GM21619 (cell line): ENCODE results near the gene AHCY.

Experiments used
- ATAC-seq: cut with Tn5 transposase; IDR thresholded peaks from one replicate; pipeline ENCODE4 v1.9.1; 2021; ENCODE audit not compliant: unreplicated experiment

Gene AHCY

DNA sequence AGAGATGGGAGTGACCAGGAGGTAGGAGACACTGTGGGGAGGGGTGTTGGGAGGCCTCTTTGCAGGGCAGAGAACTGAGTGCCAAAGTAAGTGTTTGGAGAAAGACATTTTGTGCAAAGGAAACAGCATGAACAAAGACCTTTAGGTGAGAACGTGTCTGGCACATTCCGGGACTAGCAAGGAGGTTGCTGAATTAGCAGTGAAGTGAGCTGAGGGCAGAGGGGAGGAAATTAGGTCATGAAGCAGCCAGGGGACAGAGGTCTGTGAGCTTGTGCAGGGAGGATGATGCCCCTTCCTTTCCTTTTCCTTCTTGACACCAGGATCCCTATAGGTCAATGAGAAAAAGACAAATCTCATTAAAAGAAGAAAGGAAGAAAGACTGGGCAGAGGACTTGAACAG, 21.4 kb upstream of the AHCY start:
- ATAC-seq, result no peak

DNA sequence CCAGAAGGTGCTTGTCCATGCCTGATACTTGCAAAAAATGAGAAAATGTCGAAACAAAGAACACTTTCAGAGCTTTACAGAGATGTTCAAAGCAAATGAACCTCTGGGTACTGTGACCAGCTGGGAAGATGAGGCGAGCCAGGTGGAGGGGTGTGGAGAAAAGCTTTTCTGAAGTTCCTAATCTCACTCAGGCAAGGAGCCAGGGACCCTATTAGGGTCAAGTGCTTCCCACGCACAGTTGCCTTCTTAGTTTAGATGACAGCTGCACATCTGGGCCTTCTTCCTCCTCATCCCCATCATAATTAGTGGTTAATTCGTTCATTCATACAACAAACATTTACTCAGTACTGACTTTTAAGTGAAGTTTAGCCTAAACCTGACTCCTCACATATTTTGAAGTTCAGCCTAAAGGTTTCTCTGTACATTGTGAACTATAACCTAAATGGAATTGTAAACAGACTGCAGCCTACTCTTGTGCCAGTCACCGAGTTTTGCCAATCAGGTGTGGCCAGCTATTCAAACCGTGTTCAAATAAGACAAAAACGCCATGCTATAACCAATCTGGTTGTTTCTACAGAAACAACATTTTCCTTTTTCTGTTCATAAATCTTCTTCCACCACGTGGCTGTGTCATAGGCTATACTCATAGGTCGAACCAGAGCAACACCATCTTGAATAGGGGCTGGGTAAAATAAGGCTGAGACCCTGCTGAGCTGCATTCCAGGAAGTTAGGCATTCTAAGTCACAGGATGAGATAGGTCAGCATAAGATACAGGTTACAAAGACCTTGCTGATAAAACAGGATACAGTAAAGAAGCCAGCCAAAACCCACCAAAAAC, 19.3 kb upstream of the AHCY start:
- no peak for ATAC-seq

DNA sequence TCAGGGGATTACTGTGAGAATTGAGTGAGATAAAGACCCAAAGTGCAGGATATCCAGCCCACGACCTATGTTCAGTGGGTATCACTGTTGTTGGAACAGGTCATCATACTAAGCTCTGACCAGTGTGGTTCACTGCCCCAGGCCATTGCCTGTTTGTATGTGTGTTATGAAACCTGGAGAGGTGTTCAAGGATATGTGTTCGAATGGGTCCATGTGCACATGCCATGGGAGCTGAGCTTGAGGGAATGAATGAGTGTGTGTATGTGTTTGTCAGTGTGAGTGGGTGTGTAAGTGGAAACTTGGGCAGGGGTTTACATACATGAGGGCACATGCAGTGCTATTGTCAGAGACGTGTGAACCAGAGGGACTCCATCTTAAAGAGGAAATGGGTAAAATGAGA, 17.7 kb upstream of the AHCY start:
- no peak for ATAC-seq

DNA sequence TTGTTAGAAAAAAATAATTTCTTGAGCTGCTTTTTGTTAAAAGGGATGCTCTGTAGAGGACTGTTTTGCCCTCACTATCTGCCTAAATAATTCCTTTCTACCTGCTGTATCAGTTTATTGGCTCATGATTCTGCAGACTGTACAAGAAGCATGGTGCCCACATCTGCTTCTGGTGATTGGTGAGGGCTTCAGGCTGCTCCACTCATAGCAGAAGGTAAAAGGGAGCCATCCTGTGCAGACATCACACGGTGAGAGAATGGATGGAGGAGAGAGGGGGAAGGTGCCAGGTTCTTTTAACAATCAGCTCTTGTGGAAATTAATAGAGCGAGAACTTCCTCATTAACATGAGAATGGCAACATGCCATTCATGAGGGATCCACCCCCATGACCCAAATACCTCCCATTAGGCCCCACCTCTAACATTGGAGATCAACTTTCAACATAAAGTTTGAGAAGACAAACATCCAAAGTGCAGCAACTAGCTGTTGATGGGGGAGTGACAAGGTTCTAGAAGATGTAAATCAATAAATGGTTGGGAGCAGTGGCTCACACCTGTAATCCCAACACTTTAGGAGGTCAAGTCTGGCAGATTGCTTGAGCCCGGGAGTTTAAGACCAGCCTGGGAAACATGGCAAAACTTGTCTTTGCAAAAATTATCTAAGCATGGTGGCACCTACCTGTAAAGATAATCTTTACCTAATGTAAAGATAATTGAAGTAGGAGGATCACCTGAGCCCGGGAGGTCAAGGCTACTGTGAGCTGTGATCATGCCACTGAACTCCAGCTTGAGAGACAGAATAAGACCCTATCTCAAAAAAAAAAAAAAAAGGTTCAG, 15.7 kb upstream of the AHCY start:
- no peak for ATAC-seq

DNA sequence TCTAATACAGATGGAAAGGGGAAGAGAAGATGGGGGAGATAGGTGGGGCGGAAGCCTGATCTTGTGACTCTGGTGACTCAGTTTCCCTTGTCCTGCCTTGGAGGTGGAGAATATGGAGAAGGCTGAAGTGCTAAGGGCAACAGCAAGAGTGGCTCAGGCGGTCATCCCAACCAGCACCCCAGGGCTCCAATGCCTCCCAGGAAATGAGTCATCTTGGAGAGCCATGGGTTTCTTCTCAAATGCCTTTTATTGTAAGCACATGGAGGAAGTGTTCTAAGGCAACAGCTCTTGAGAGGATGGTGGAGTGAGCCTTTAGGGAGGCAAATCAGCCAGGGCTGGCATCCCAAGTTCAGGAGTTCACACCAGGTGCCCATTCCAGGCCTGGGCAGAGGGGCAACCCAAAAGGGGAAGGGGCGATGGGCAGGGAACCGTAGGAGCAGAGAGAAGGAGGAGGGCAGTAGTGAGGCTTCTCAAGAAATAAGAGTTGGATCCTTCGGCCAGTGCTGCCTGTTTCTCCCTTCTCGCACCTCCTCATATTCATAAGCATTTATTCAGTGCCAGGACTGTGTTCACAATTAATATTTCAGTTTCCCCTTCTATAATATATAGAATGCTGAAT, 13.2 kb upstream of the AHCY start:
- ATAC-seq, result no peak

DNA sequence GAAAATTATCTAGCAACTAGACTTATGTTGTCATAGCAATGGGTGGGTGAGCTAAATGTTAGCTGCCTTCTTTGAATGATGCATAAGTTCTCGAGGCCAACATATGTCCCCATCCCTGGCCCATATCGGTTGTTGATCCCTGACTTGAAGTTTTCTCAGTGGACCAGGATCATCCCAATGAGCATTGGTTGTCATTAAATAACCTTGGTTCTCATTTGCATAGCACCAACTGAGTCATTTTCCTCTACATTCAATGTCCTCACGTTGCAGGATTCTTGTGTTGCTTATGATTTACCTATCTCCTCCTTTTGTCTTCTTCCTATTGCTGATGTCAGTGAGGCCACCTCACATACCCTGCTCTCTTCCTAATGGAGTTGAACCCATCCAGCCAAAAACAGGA, 12.1 kb upstream of the AHCY start:
- no peak for ATAC-seq

DNA sequence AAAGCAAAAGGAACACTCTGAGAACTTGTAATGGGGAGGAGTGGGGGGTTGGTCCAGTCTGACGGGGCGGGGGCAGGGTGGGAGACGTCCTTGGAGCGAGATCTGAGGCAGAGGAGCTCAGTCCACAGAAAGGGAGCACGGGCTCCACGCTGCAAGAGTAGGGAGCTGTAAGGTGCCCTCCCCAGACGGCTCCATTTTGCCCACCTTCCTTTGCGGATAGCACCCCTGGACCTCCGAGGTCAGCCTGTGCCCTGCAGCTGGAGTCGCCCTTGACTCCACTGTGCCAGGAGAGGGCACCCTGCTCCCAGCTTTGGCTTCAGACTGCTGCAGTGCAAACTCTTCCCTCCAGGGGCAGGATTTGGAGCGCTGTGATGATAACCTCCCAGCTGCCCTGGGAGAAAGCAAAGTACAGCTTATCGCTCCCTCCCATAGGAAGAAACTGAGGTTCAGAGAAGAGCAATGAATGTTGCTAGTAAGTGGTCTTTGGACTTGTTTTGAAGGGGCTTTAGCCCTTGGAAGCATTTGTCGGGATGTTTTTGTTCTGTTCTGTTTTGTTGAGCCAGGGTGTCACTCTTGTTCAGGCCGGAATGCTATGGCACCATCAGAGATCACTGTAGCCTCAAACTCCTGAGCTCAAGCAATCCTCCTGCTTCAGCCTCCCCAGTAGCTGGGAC, 9.5 kb upstream of the AHCY start:
- ATAC-seq, result peak; percentile 75

DNA sequence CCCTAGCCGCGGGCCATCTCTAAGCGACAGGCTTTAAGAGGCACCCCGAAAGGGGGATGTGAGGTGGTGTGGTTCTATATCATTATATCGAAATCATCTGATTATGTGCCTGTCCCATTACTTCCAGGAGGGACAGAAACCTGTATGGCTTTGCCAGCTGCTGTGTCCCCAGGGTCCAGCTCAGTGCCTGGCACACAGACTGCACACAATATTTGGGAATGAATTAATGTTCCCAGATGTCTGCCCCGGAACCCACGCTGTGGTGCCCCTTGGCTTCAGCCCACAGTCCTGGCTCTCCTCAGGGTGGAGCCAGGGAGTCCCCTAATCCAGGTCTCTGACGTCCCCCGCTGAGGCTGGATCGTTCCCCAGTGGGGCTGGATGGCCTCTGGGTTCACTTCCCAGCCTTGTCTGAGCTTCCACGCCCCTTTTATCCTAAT, 8.9 kb upstream of the AHCY start:
- no peak for ATAC-seq

DNA sequence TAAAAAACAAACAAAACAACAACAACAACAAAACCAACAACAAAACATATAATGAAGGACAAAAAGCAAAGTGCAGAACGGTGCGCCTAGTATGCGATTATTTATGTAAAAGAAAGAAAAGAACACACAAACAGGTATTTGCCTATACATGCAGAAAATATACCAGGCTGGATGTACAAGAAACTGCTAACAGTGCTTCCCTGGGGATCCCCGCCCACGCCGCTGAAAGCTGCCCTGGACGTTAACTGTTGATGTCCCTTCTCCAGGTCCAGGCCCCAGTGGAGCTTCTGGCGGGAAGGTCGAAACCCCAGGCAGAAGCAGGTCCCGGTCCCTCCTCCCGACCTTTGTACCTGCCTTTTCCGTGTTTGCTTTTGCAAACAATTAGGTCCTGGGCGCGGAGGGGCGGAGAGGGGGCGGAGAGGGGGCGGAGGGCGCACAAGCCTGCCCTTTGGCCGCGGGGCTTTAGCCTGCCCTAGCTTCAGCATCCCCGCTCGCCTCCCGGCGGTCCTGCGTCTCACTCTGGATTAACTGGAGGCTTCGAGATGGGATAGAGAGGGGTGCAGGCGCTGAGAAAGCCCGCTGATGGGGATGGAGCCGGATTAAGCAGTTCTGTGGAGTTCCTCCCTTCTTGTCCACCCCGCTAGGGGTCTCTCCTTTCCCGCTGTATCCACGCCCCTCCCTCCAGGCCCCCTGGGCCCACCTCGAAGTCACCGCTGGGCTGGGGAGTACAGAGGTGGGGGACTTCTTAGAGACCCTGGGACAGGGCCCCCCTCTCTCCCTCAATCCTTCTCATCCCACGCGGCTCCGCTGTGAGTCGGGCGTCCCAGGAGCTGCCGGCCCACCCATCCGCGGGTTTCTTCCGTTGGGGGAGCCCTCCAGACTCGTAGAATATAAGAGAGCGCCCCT, 8.2 kb upstream of the AHCY start:
- ATAC-seq, result no peak

DNA sequence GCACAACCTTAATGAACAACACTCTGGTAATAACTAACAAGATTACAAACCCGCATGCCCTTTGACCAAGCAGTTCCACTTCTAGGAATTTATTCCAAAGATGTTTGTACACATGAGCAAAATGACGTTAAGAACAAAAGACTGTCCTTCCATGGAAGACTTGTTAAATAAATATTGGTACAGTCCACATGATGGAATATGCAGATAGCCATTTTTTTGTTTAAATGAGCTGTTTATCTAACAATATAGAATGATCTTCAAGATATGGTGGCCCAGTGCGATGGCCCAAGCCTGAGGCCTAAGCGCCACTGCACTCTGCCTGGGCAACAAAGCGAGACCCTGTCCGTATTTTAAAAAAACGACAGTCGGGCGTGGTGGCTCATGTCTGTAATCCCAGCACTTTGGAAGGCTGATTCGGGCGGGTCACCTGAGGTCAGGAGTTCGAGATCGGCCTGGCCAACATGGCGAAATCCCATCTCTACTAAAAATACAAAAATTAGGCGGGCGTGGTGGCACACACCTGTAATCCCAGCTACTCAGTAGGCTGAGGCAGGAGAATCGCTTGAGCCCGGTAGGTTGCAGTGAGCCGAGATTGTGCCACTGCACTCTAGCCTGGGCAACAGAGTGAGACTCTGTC, 7.4 kb upstream of the AHCY start:
- ATAC-seq, result no peak

DNA sequence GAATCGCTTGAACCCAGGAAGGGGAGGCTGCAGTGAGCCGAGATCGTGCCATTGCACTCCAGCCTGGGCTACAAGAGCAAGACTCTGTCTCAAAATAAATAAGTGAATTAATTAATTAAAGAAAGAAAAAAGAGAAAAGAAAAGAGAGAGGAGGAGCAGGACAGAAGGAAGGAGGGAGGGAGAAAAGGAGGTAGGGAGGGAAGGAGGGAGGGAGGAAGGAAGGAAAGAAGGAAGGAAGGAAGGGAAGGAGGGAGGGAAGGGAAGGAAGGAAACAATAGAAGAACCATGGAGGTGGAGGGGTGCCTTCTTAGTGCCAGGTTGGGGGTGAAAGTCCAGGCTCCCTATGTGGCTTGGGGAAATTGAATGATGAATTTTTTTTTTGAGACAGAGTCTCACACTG, 6.5 kb upstream of the AHCY start:
- ATAC-seq, result no peak

DNA sequence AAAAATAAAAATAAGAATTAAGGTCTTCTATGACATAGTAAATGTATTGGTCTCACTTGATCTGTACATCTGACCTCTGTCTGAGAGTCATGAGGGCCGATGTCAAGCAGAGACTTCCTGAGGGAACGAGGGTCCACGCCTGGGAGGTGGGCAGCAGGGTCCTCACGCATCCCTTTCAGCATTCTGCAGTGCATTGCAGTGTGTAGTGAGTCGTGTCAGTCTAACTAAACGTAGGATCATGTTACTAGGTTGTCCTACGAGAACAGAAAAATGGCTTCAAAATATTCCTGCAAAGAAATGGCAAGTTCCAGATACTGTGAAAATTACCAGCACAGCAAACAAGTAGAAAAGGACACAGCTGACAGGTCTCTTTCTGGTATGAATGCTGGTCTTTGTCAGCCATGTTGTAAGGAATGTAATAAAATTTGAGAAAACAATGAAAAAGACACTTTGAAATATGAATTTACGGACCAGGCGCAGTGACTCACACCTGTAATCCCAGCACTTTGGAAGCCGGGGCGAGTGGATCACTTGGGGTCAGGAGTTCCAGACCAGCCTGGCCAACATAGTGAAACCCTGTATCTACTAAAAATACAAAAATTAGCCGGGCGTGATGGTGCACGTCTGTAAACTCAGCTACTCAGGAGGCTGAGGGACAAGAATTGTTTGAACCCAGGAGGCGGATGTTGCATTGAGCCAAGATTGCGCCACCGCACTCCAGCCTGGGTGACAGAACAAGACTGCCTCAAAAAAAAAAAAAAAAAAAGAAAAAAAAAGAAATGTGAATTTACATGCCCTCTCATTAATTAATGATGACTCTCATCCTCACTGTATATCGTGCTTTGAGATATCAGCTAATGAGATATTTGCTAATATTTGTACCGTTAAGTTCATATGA, 2.4 kb upstream of the AHCY start:
- ATAC-seq, result no peak

DNA sequence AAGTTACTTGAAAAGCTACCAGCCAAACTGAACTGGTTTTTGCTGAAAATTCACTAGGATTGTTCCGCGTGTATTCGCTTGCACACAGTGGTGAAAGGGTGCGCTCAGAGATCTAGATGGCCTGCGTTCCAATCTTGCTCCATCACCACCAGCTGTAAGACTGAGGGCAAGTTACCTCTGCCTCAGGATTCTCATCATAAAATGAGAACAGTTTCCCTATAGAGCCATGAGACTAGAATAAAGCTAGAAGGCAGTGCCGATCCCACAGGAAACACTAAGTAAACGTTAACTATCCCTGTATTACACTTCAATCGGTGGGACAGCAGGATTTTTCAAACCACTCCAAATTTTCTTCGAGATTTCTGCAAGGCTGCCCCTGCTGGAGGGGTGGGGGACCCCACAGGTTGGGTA, 838 bp downstream of the AHCY start:
- ATAC-seq, result no peak

DNA sequence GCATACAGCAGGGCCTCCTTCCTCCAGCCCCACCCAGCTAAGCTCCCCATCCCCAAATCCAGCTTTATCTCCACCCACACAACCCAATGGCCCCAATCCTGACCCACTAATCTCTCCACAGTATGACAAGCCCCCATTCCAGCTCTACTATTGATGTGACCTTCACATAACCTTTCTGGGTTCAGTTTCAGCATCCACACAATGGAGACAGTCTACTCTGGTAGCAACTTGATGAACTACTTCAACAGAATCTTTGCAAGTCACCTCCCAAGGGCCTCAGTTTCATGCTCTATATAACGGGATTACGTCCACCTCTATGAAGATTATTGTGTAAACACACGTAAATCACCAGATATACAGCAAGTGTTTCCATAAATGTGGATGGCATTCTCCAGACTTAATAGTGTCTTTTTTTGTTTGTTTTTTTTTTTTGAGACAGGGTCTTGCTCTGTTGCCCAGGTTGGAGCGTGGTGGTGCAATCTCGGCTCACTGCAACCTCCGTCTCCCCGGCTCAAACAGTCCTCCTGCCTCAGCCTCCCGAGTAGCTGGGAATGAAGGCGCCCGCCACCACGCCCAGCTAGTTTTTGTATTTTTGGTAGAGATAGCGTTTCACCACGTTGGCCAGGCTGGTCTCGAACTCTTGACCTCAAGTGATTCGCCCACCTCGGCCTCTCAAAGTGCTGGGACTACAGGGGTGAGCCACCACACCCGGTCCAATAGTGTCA, 1.4 kb downstream of the AHCY start:
- no peak for ATAC-seq

DNA sequence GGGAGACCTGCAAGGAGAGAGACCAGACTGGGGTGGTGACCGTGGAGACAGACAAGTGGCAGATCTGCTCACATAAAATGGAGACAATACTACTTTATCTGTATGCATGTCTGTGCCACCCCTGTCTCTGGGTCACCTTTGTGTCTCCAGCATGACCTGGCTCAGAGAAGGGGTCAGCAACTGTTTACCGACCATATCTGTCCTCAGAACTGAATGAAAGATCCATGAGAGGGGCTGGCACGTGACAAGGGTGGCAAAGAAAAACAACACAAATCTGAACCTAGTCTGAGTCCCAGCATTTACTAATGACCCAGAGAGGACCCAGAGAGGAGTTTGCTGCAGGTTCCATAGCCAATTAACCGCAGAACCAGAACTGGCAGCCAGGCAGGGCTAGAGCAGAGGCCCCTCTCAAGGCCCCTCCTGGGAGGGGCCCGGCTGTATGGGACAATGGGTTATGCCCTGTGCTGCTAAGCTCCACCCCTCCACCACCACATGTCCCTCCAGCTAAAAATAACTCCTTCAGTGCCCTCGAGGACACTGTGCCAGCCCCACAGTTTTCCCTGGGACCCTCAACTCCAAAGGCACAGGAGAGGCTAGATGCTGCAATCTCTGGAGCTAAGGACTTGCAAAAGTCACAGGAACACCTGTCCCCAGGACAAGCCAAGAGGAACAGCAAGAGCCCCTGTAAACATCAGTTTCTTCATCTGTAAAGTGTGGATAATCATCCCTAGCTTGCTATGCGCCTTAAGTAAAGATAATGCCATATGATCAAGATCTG, 2.2 kb downstream of the AHCY start:
- ATAC-seq, result no peak

DNA sequence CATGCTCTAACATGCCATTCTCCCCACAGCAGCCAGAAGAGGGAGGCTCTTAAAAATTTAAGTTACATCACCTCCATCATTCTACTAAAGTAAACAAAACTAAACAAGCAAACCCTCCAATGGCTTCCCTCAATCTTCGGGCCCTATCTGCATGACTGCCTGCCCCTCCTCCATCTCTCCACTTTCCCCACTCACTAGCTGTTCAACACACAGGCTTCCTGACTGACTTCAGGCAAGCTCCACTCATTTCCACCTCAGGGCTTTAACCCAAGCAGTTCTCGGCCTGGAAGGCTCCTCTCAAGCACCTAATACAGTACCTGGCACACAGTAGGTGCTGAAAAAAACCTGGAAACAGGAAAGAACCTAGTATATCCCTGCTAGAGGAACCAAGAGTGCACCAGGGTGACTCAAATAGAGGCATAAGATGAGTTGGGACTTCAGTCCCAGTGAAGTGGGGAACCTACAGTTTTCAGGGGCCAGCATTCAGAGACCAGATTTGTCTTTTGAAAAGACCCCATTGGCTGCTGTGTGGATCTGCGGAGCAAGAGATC, 2.8 kb downstream of the AHCY start:
- no peak for ATAC-seq
